DMS 273 (cell line): ENCODE results near the gene UPK3B.
"Not testable (repeated sequence)": the region's sequence is repeated elsewhere in the genome, so short reads cannot be mapped to it uniquely, and the experiment has no call there.

ENCODE experiments used
- DNase-seq: peaks from one replicate; lab custom pipeline; 2025; ENCODE audit not compliant: unreplicated experiment; lab: John Stamatoyannopoulos, UW

UPK3B gene

GRCh38 chr7:76487969-76488368, 22.4 kb upstream of the UPK3B start:
- DNase-seq: not testable (repeated sequence)

GRCh38 chr7:76492139-76492538, 18.2 kb upstream of the UPK3B start:
- not testable (repeated sequence) for DNase-seq

- not testable (repeated sequence) for DNase-seq
Measured at GRCh38 chr7:76495717-76496116, 14.6 kb upstream of the UPK3B start.

GRCh38 chr7:76497918-76498582, 12.3 kb upstream of the UPK3B start:
- DNase-seq: not testable (repeated sequence)

GRCh38 chr7:76498583-76499200, 11.7 kb upstream of the UPK3B start:
- DNase-seq: not testable (repeated sequence)

- DNase-seq: not testable (repeated sequence)
Measured at GRCh38 chr7:76499201-76499923, 11.0 kb upstream of the UPK3B start.

- not testable (repeated sequence) for DNase-seq
Measured at GRCh38 chr7:76499924-76500241, 10.5 kb upstream of the UPK3B start.

GRCh38 chr7:76502224-76502623, 8.1 kb upstream of the UPK3B start:
- peak; percentile 74 for DNase-seq

GRCh38 chr7:76502836-76503235, 7.5 kb upstream of the UPK3B start:
- not testable (repeated sequence) for DNase-seq

GRCh38 chr7:76503244-76503643, 7.1 kb upstream of the UPK3B start:
- not testable (repeated sequence) for DNase-seq

GRCh38 chr7:76504351-76505167, 5.8 kb upstream of the UPK3B start:
- not testable (repeated sequence) for DNase-seq

GRCh38 chr7:76505168-76506080, 4.9 kb upstream of the UPK3B start:
- no peak for DNase-seq

- peak; percentile 38 for DNase-seq
Measured at GRCh38 chr7:76506081-76506440, 4.3 kb upstream of the UPK3B start.

GRCh38 chr7:76506643-76507042, 3.7 kb upstream of the UPK3B start:
- not testable (repeated sequence) for DNase-seq

- DNase-seq: no peak
Measured at GRCh38 chr7:76507723-76508406, 2.5 kb upstream of the UPK3B start.

- DNase-seq: not testable (repeated sequence)
Measured at GRCh38 chr7:76511200-76511910, 1.0 kb downstream of the UPK3B start.

GRCh38 chr7:76511911-76512885, 1.8 kb downstream of the UPK3B start:
- not testable (repeated sequence) for DNase-seq
